GM19023 (cell line): Measurements from ENCODE around the gene KLHL14.
"Not testable (repeated sequence)": the region's sequence is repeated elsewhere in the genome, so short reads cannot be mapped to it uniquely, and the experiment has no call there.

Source experiments
- ATAC-seq: cut with Tn5 transposase; IDR thresholded peaks from one replicate; pipeline ENCODE4 v1.9.1; 2021; ENCODE audit warnings: mild to moderate bottlenecking, moderate library complexity; ENCODE audit not compliant: unreplicated experiment

KLHL14 gene

GRCh38 chr18:32772581-32773381 lies at the start of gene KLHL14:
KLHL14 (minus strand) TSS chr18:32773023; CDS start chr18:32770591, 2,432 bp downstream.
- no peak for ATAC-seq

DNA sequence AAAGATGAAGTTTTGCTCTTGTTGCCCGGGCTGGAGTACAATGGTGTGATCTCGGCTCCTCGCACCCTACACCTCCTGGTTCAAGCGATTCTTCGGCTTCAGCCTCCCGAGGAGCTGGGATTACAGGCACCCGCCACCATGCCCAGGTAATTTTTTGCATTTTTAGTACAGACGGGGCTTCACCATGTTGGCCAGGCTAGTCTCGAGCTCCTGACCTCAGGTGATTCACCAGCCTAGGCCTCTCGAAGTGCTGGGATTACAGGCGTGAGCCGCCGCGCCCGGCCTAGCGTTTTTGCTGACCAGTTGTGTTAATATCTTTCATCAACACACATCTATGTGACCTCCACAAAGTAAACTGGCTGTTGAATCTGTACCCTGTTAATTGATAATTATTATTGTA lies 49.4 kb upstream of the KLHL14 start:
- no peak for ATAC-seq

DNA sequence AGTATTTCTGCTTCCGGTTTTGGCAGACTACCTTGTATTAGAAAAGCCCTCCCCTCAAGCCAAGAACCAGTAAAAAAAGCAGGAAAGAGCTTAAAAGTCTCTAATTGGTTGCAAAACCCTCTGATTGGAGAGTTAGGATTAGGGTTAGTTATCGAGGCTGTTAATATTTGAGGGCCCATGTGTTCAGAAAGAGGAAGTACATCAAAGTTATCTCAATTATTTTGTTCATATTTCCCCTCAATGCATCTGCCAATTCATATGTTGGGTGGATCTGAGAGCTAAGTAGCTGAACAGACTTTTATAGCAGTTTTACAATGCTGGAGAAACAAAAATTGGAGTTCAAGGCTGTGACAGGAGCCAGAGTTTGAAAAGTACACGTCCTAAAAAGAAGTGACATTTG lies 43.1 kb upstream of the KLHL14 start:
- no peak for ATAC-seq

DNA sequence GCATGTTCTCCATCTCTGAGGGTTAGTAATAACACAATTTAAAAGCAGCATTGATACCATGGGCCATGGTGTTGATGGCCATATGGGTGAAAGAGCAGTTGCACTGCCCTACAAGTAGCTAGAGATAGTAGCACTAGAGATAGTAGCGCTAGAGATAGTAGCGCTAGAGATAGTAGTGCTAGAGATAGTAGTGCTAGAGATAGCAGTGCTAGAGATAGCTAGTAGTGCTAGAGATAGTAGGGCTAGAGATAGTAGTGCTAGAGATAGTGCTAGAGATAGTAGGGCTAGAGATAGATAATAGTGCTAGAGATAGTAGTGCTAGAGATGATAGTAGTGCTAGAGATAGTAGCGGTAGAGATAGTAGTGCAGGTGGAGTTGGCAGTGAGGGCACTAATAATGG lies 39.5 kb upstream of the KLHL14 start:
- no peak for ATAC-seq

- ATAC-seq: no peak
Measured at GRCh38 chr18:32810314-32810713, 37.5 kb upstream of the KLHL14 start.

DNA sequence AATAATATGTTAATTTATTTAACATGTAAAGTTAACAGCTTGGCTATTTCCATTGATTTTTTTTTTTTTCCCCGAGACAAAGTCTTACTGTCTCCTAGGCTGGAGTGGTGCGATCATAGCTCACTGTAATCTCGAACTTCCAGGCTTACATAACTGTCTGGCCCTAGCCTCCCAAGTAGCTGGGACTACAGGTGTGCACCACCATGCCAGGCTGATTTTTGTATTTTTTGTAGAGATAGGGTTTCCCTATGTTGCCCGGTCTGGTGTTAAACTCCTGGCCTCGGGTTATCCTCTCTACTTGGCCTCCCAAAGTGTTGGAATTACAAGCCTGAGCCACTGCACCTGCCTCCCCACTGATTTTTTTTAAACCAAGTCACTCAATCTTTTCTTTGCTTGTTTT lies 32.5 kb upstream of the KLHL14 start:
- ATAC-seq: no peak

- ATAC-seq: no peak
Measured at GRCh38 chr18:32804134-32804888, 31.5 kb upstream of the KLHL14 start.

- ATAC-seq: peak; percentile 87
Measured at GRCh38 chr18:32803568-32803967, 30.7 kb upstream of the KLHL14 start.

GRCh38 chr18:32802591-32803451 lies 30.0 kb upstream of the KLHL14 start:
- ATAC-seq: peak; percentile 65

- no peak for ATAC-seq
Measured at GRCh38 chr18:32801228-32801627, 28.4 kb upstream of the KLHL14 start.

GRCh38 chr18:32798209-32798960 lies 25.6 kb upstream of the KLHL14 start:
- ATAC-seq: no peak

- ATAC-seq: not testable (repeated sequence)
Measured at GRCh38 chr18:32794667-32795066, 21.8 kb upstream of the KLHL14 start.

DNA sequence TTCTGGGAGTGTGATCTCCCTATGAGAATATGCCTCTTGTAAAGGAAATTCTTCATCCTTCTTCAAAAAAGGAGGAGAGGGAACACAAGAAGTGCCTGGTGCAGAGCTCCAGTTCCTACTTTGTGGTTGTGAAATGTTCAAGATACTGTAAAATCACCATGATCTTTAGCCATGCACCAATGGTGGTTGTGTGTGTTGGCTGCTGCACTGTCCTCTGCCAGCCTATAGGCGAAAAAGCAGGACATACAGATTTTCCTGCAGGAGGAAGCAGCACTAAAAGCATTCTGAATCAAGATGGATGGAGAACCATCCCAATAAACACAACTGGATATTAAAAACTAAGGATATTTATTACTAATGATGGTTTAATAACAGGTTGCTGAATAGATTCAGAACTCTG lies 6.2 kb upstream of the KLHL14 start:
- ATAC-seq: no peak

DNA sequence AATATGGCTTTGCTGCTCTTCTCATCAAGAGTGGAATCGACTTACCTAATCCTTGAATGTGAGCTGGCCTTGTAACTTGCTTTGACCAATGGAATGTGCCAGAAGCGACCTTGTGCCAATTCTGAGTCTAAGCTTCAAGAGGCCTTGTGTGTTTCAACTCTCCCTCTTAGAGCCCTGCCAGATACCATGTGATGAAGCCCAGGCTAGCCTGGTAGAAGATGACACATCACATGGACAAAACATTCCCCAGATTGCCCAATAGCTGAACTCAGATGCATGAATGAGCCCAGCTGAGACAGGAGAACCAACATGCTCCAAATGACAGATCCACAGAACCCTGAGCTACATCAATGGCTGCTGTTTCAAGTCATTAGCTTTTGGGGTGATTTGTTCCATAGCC lies 4.2 kb upstream of the KLHL14 start:
- ATAC-seq: no peak

GRCh38 chr18:32776561-32776960 lies 3.7 kb upstream of the KLHL14 start:
- ATAC-seq: no peak

DNA sequence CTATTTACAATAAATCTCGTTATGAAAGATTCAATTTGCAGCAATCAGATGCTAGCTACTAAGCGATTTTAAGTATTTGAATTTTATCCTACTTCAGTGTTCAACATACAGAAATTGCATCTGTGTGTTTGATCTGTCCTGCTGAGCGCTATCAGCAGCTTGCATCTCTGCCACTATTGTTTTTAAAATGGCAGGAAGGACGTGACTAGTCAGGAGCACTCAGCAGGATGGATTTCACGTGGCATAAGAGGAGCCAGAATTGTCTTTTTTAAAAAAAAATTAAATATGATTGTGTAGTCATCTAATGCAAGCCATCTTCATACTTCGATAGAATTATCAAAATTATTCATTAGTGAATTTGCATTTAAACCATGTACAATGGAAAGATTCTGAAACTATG lies 2.8 kb upstream of the KLHL14 start:
- ATAC-seq: no peak

GRCh38 chr18:32773382-32773712 lies 524 bp upstream of the KLHL14 start:
- no peak for ATAC-seq

DNA sequence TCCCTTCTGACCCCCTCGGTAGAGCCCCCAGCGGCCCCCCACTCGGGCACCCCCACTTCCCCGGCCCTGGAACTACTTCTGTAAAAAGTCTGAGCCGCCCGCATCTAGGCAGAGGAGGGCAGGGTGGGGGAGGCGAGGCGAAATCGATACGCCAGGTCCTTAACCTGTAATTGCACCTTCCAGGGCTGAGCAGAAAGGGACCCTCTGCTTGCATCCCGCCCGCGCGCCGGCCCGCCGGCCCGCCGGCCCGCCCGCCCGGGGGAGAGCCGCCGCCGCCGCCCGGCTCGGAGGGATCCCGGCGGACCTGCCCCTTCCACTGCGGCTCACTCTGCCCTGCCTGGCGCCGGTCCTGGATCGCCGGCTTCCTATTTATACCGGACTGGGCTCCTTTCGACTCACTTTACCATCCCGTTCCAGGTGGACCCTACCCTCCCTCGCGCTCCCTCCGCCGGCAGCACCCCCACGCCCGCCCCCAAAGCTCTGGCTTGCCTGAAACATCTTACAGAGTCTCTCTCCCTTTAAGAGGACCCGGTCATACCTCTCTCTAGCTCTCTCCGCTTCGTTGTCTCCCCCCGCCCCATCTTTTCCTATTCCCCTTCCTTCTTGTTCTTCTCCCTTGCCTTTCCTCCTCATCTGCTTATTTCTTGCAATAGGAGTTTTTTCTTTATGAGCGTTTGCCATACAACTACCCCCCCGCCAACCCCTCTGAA lies 797 bp downstream of the KLHL14 start:
- ATAC-seq: no peak

GRCh38 chr18:32771169-32771751 lies 1.6 kb downstream of the KLHL14 start:
- ATAC-seq: no peak

DNA sequence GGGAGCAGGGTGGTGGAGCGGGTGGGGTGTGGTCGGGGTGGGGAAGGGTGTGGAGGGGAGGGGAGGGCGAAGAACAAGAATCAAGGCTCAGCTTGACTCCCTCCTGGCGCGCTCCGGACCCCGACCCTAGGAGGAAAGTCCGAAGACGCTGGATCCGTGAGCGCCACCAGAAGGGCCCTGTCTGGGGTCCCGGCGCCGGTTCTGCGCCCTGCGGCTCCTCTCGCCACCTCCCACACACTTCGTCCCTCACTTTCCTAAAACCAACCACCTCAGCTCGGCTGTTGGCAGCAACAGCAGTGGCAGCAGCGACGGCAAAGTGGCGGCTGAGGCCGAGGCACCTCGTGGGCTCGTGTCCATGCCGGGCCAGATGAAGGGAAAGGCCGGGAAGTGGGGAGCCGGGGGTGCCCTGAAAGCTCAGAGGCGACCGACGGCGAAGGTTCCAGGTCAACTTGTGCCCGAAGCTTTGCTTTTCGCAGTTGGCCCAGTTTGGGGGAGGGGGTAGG lies 2.1 kb downstream of the KLHL14 start:
- ATAC-seq: no peak
